ENCODE results near the gene HDAC4. TPM values are rescaled to one million over a fixed set of nuclear protein-coding genes. Genes with fewer than 3 reads are reported as not detected.

The HDAC4 gene
- total RNA-seq, 1 donor = 20.3 TPM

DNA sequence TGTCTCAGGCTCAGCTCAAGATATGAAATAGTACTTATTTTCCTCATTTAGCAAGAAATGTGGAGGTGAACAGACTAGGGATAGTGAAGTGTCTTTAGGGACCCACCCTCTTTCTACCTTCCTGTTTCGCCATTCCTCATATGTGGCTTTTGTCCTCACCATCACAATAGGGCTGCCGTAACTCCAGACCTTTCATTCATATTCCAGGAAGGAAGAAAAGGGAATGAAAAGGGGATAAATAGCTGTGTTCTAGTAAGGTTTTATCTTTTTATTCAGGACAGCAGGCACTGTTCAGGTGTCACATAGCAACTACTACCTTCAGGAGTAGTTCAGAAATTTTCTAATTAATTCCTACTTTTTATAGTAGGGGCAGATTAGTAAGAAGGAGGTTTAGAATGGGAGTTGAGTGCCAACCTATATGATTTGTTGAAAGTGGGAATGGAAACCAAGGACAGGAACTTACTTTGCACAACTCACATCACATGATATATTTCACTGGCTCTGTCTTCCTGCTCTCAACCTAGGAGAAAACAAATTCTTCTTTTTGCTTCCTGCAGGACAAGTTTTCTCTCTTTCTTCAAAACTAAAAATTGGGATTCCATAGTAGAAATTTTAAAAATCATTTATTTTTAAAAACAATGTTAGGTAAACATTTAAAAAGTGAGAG lies 36.0 kb upstream of the HDAC4 start:
- TF ChIP-seq, protein P1, sequence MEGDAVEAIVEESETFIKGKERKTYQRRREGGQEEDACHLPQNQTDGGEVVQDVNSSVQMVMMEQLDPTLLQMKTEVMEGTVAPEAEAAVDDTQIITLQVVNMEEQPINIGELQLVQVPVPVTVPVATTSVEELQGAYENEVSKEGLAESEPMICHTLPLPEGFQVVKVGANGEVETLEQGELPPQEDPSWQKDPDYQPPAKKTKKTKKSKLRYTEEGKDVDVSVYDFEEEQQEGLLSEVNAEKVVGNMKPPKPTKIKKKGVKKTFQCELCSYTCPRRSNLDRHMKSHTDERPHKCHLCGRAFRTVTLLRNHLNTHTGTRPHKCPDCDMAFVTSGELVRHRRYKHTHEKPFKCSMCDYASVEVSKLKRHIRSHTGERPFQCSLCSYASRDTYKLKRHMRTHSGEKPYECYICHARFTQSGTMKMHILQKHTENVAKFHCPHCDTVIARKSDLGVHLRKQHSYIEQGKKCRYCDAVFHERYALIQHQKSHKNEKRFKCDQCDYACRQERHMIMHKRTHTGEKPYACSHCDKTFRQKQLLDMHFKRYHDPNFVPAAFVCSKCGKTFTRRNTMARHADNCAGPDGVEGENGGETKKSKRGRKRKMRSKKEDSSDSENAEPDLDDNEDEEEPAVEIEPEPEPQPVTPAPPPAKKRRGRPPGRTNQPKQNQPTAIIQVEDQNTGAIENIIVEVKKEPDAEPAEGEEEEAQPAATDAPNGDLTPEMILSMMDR (IDR thresholded peaks at IDR 0.05; ENCODE audit: insufficient read depth, low read depth, low read length) = no peak
- DNase-seq (ENCODE audit: low read depth) = no peak
- H3K4me3 ChIP-seq (ENCODE audit: low read depth, low read length) = no peak overlapping the region

DNA sequence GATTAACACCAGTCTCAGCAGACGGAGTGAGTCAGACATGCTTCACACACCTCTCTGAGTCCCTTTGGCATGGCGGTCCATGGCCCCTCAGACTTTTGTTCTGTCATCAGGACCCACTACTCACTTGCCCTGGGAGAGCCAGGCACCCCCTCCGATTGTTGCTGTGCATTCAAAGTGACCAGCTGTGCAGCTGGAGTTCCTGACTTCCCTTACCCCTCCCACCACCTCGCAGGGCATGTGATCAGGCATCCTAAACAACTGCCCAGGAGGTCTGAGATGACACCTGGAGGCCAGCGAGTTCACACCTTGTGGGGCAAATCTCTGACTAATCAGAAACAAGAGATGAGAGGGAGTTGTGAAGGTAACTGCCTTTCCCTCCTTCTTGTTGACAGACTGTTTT lies 35.3 kb upstream of the HDAC4 start:
- no peak for DNase-seq (ENCODE audit: low read depth)
- TF ChIP-seq, protein P1 (IDR thresholded peaks at IDR 0.05; ENCODE audit: insufficient read depth, low read depth, low read length) = no peak

DNA sequence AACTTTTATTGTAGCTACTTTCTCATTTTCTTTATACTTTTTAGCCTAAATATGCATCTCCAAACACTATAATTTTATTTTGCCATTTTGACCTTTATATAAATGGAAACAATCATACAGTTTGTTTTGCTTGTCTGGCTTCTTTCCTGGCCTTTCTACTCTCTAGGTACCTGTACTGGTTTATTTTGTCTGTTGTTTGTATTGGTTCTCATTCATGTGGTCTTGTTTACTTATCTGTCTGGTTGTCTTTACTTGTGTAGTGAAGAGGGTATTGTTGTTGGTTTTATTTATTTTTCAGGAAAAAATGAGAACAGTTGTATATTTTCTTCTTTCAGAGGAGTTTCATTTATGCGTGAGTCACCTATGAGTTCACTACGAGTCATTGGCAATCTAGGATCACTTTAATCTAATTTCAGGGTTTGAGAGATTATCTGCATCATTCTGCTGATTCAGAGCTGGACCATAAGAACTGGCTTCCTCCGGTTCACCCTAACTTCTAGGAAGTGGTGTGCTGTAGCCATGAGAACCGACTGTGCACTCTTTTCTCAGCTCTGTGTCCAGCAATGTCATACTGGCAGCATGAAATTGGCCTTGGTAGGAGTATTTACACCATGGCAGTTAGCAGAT lies 33.1 kb upstream of the HDAC4 start:
- no peak overlapping the region for H3K4me3 ChIP-seq (ENCODE audit: low read depth, low read length)
- TF ChIP-seq, protein P1 (IDR thresholded peaks at IDR 0.05; ENCODE audit: insufficient read depth, low read depth, low read length) = no peak
- no peak for DNase-seq (ENCODE audit: low read depth)

More for the DNA sequence above, 35.3 kb upstream of the HDAC4 start:
- no peak overlapping the region for H3K4me3 ChIP-seq (ENCODE audit: low read depth, low read length)

- H3K4me3 ChIP-seq (ENCODE audit: low read depth, low read length) = no peak overlapping the region
- DNase-seq (ENCODE audit: low read depth) = no peak
Measured at GRCh38 chr2:239432174-239432573, 31.4 kb upstream of the HDAC4 start.

GRCh38 chr2:239431536-239431935 lies 30.7 kb upstream of the HDAC4 start:
- no peak overlapping the region for H3K4me3 ChIP-seq (ENCODE audit: low read depth, low read length)
- TF ChIP-seq, protein P1 (IDR thresholded peaks at IDR 0.05; ENCODE audit: insufficient read depth, low read depth, low read length) = no peak
- no peak for DNase-seq (ENCODE audit: low read depth)

More at GRCh38 chr2:239432174-239432573, 31.4 kb upstream of the HDAC4 start:
- TF ChIP-seq, protein P1 (IDR thresholded peaks at IDR 0.05; ENCODE audit: insufficient read depth, low read depth, low read length) = no peak

GRCh38 chr2:239429473-239430350 lies 28.9 kb upstream of the HDAC4 start:
- TF ChIP-seq, protein P1 (IDR thresholded peaks at IDR 0.05; ENCODE audit: insufficient read depth, low read depth, low read length) = no peak

More at GRCh38 chr2:239429473-239430350, 28.9 kb upstream of the HDAC4 start:
- DNase-seq (ENCODE audit: low read depth) = peak; percentile 73
- no peak overlapping the region for H3K4me3 ChIP-seq (ENCODE audit: low read depth, low read length)

Measured in fibroblast of villous mesenchyme (primary cell).